GM23248 (cell line): Measurements from ENCODE around the gene HERC2. TPM values are rescaled to one million over a fixed set of nuclear protein-coding genes. Genes with fewer than 3 reads are reported as not detected.
"Not testable (repeated sequence)": the region's sequence is repeated elsewhere in the genome, so short reads cannot be mapped to it uniquely, and the experiment has no call there.

Source experiments
- DNase-seq: peaks from one replicate; pipeline ENCODE4 v3.0.0-alpha.2; 2015
- H2AFZ ChIP-seq: fragments of 200-600 bp; sonication (generic); 2 replicates; pipeline ENCODE4 v1.6.1; 2016; ENCODE audit warnings: antibody characterized with exemption
- H3F3A ChIP-seq: fragments of 200-600 bp; sonication (generic); 2 replicates; pipeline ENCODE4 v1.6.1; 2016; ENCODE audit warnings: mild to moderate bottlenecking, antibody characterized with exemption, mixed run types; ENCODE audit not compliant: insufficient read depth
- H3K27ac ChIP-seq: fragments of 200-600 bp; sonication (generic); 2 replicates; pipeline ENCODE4 v1.5.1; 2016; ENCODE audit warnings: mild to moderate bottlenecking
- H3K27me3 ChIP-seq: fragments of 200-600 bp; sonication (generic); replicated peaks from 2 replicates; pipeline ENCODE4 v1.6.1; 2016; ENCODE audit warnings: mild to moderate bottlenecking; ENCODE audit not compliant: insufficient read depth
- H3K36me3 ChIP-seq: fragments of 200-600 bp; sonication (generic); 2 replicates; pipeline ENCODE4 v1.6.1; 2016; ENCODE audit warnings: low read depth, mild to moderate bottlenecking
- H3K4me1 ChIP-seq: fragments of 200-600 bp; sonication (generic); 2 replicates; pipeline ENCODE4 v1.6.1; 2016; ENCODE audit warnings: mild to moderate bottlenecking; ENCODE audit not compliant: insufficient read depth
- H3K4me2 ChIP-seq: fragments of 200-600 bp; sonication (generic); one replicate; pipeline ENCODE4 v1.6.1; 2016; ENCODE audit warnings: mild to moderate bottlenecking; ENCODE audit not compliant: unreplicated experiment
- H3K4me3 ChIP-seq: fragments of 200-600 bp; sonication (generic); 2 replicates; pipeline ENCODE4 v1.5.1; 2016; ENCODE audit warnings: mild to moderate bottlenecking
- H3K79me2 ChIP-seq: fragments of 200-600 bp; sonication (generic); 2 replicates; pipeline ENCODE4 v1.6.1; 2016; ENCODE audit warnings: mild to moderate bottlenecking; ENCODE audit not compliant: insufficient read depth
- H3K9ac ChIP-seq: fragments of 200-600 bp; sonication (generic); 2 replicates; pipeline ENCODE4 v1.6.1; 2016; ENCODE audit warnings: mild to moderate bottlenecking
- H3K9me2 ChIP-seq: fragments of 200-600 bp; sonication (generic); 2 replicates; pipeline ENCODE4 v1.6.1; 2016; ENCODE audit warnings: mixed run types, mild to moderate bottlenecking, moderate library complexity; ENCODE audit not compliant: insufficient read depth
- H3K9me3 ChIP-seq: fragments of 200-600 bp; sonication (generic); one replicate; pipeline ENCODE4 v1.6.1; 2017; ENCODE audit warnings: low read depth
- H4K20me1 ChIP-seq: fragments of 200-600 bp; sonication (generic); 2 replicates; pipeline ENCODE4 v1.6.0; 2016; ENCODE audit not compliant: insufficient read depth
- WGBS, 2 experiments: methylation state at CpG; one replicate each; pipeline ENCODE4 v1.1.6; 2015 to 2017; ENCODE audit warnings: low lambda C conversion rate in 2 of 2, low coverage in 1 of 2; ENCODE audit errors: missing lambda C conversion rate in 2 of 2; 5-methylcytosine and 5-hydroxymethylcytosine counted together
- in situ Hi-C: fragments of 300-500 bp; cut with MboI; formaldehyde crosslinking; loops from 2 replicates; pipeline ENCODE4 v1.15.0; 2020
- polyA plus RNA-seq: library from polyadenylated mRNA; unstranded; fragments of >200 nt; fragmentation: Nextera tagmentation; extraction: Ambion mirVana; gene quantifications from 2 replicates; pipeline ENCODE4 v1.2.1, GENCODE V29; 2016
- total RNA-seq: library from RNA; depleted of rRNA; stranded (reverse); fragments of >200 nt; shearing (Covaris generic); gene quantifications from 2 replicates; pipeline ENCODE4 v1.2.3, GENCODE V29; 2014; rRNA removed

The HERC2 gene
- total RNA-seq (30.0 and 36.6 TPM in 2 replicates), polyA plus RNA-seq (25.6 and 28.7 TPM in 2 replicates)

- Histone ChIP-seq H3K79me2 (peaks cover 34% of the 10 kb centered on the region), H3K27ac (peak within 1 kb of the TSS; percentile 43)
- WGBS, 2 experiments: no CpG with 5 or more reads among the region's 52 CpGs
Measured at GRCh38 chr15:28322129-28322588, at the start of gene HERC2. TSS of gene HERC2 (minus strand) at chr15:28322179. CDS start at chr15:28321433, 746 bp downstream.

GRCh38 chr15:28365502-28365901 lies 43.5 kb upstream of the HERC2 start:
- in situ Hi-C loops, H3K4me3 ChIP-seq: not testable (repeated sequence)

More at GRCh38 chr15:28322129-28322588, at the start of gene HERC2:
- H3K4me1 ChIP-seq, H3K9me3 ChIP-seq, DNase-seq, in situ Hi-C loops, H3K36me3 ChIP-seq, H3K27me3 ChIP-seq, H4K20me1 ChIP-seq, H3F3A ChIP-seq, H3K9me2 ChIP-seq: not testable (repeated sequence)
- Histone ChIP-seq H3K4me3 (peak within 1 kb of the TSS; percentile 75), H3K4me2 (peak within 1 kb of the TSS; percentile 65), H2AFZ (peak within 1 kb of the TSS; percentile 69), H3K9ac (peak within 1 kb of the TSS; percentile 78)

GRCh38 chr15:28357984-28358383 lies 36.0 kb upstream of the HERC2 start, which contains the start of gene GOLGA6L24:
TSS of gene GOLGA6L24 (minus strand) at chr15:28358084. CDS start at chr15:28358023, 61 bp downstream.
- H3K9me2 ChIP-seq, H3K4me2 ChIP-seq, H3K27ac ChIP-seq, H3K27me3 ChIP-seq, H3K36me3 ChIP-seq, H3K4me3 ChIP-seq, in situ Hi-C loops, H3K79me2 ChIP-seq, H3K9me3 ChIP-seq, H3K4me1 ChIP-seq, H4K20me1 ChIP-seq, DNase-seq, H3F3A ChIP-seq, H2AFZ ChIP-seq, H3K9ac ChIP-seq: not testable (repeated sequence)
- WGBS, 2 experiments: no CpG with 5 or more reads among the region's 7 CpGs

More at GRCh38 chr15:28365502-28365901, 43.5 kb upstream of the HERC2 start:
- H3K9ac ChIP-seq, H3F3A ChIP-seq, H3K9me2 ChIP-seq, DNase-seq, H2AFZ ChIP-seq, H3K27ac ChIP-seq, H3K4me1 ChIP-seq, H3K4me2 ChIP-seq, H3K9me3 ChIP-seq, H3K27me3 ChIP-seq, H4K20me1 ChIP-seq, H3K36me3 ChIP-seq, H3K79me2 ChIP-seq: not testable (repeated sequence)
- 82% methylated on average over 8 of the region's 17 CpGs; no CpG with 5 or more reads in 1 of the 2 experiments for WGBS, 2 experiments

GRCh38 chr15:28321358-28322078 lies 461 bp downstream of the HERC2 start:
- H3F3A ChIP-seq, H4K20me1 ChIP-seq, H3K9me2 ChIP-seq, H3K9me3 ChIP-seq, H3K4me1 ChIP-seq, in situ Hi-C loops, H3K36me3 ChIP-seq, H3K27me3 ChIP-seq: not testable (repeated sequence)
- DNase-seq: peak; percentile 1
- 1 to 2% methylated on average over 13 to 18 of the region's 39 CpGs for WGBS, 2 experiments
- Histone ChIP-seq H3K4me2 (peak overlapping the region; percentile 65), H3K27ac (peak overlapping the region; percentile 43), H2AFZ (peak overlapping the region; percentile 69), H3K4me3 (peak overlapping the region; percentile 75), H3K9ac (peak overlapping the region; percentile 78), H3K79me2 (peaks cover 40% of the 10 kb centered on the region)

GRCh38 chr15:28319725-28320124 lies 2.3 kb downstream of the HERC2 start:
- 100% methylated on average over 1 of the region's 1 CpG for WGBS, 2 experiments
- H2AFZ ChIP-seq, in situ Hi-C loops: not testable (repeated sequence)

GRCh38 chr15:28318828-28319227 lies 3.2 kb downstream of the HERC2 start:
- H3K9me2 ChIP-seq, H3K4me3 ChIP-seq, H3F3A ChIP-seq, H3K4me2 ChIP-seq, H3K9me3 ChIP-seq, H3K36me3 ChIP-seq, H4K20me1 ChIP-seq, DNase-seq, H3K27me3 ChIP-seq, H3K9ac ChIP-seq, H3K4me1 ChIP-seq, in situ Hi-C loops, H2AFZ ChIP-seq, H3K27ac ChIP-seq: not testable (repeated sequence)
- H3K79me2 ChIP-seq: peaks cover 63% of the 10 kb centered on the region
- no CpG with 5 or more reads among the region's 3 CpGs for WGBS, 2 experiments

More at GRCh38 chr15:28319725-28320124, 2.3 kb downstream of the HERC2 start:
- not testable (repeated sequence) for H3F3A ChIP-seq, H3K4me3 ChIP-seq, DNase-seq, H3K9me3 ChIP-seq, H3K4me2 ChIP-seq, H3K4me1 ChIP-seq, H3K9ac ChIP-seq, H3K27me3 ChIP-seq, H3K9me2 ChIP-seq, H3K36me3 ChIP-seq, H4K20me1 ChIP-seq, H3K27ac ChIP-seq
- H3K79me2 ChIP-seq: peaks cover 56% of the 10 kb centered on the region

- H3K4me2 ChIP-seq, H3K9me3 ChIP-seq, H3K36me3 ChIP-seq, H3K4me3 ChIP-seq, H3K9ac ChIP-seq, H3K4me1 ChIP-seq, H3F3A ChIP-seq, H3K27ac ChIP-seq, H3K9me2 ChIP-seq, H4K20me1 ChIP-seq, H2AFZ ChIP-seq, DNase-seq, in situ Hi-C loops, H3K27me3 ChIP-seq: not testable (repeated sequence)
- peaks cover 69% of the 10 kb centered on the region for H3K79me2 ChIP-seq
- WGBS, 2 experiments: 93 to 96% methylated on average over 12 to 13 of the region's 13 CpGs
Measured at GRCh38 chr15:28318122-28318521, 3.9 kb downstream of the HERC2 start.
